GM12873 (cell line): Measurements from ENCODE around the gene INPP5A.

Experiments used
- CTCF ChIP-seq: IDR thresholded peaks from 2 replicates; pipeline ENCODE4 v1.5.1; 2012; ENCODE audit warnings: low read depth, mild to moderate bottlenecking, moderate library complexity, low read length, control low read depth; ENCODE audit not compliant: insufficient read depth; ENCODE audit errors: missing control alignments

INPP5A gene

GRCh38 chr10:132679640-132680039, 142.1 kb downstream of the INPP5A start:
- TF ChIP-seq CTCF: no peak

- TF ChIP-seq CTCF: no peak
These were observed 144.5 kb downstream of the INPP5A start for GRCh38 chr10:132681858-132682755.

GRCh38 chr10:132684164-132684891, 146.7 kb downstream of the INPP5A start:
- TF ChIP-seq CTCF: no peak

GRCh38 chr10:132685101-132685891, 147.7 kb downstream of the INPP5A start:
- no peak for TF ChIP-seq CTCF

- TF ChIP-seq CTCF: no peak
These were observed 148.5 kb downstream of the INPP5A start for GRCh38 chr10:132685921-132686680.

GRCh38 chr10:132687181-132687892, 149.8 kb downstream of the INPP5A start:
- no peak for TF ChIP-seq CTCF
